Right kidney (tissue), 1 donor: ENCODE data around the gene TMEM231.
A peak's percentile ranks its signal among the peaks of the same experiment; 100 is the strongest.
"Not testable (repeated sequence)": the region's sequence is repeated elsewhere in the genome, so short reads cannot be mapped to it uniquely, and the experiment has no call there.

Experiments used
- DNase-seq: peaks from one replicate; pipeline ENCODE4 v3.0.0-alpha.2; 2016

TMEM231 gene

GRCh38 chr16:75567911-75568310 is 11.9 kb upstream of the TMEM231 start:
- DNase-seq, result no peak

- no peak for DNase-seq
These were observed 10.8 kb upstream of the TMEM231 start for GRCh38 chr16:75566758-75567255.

DNA sequence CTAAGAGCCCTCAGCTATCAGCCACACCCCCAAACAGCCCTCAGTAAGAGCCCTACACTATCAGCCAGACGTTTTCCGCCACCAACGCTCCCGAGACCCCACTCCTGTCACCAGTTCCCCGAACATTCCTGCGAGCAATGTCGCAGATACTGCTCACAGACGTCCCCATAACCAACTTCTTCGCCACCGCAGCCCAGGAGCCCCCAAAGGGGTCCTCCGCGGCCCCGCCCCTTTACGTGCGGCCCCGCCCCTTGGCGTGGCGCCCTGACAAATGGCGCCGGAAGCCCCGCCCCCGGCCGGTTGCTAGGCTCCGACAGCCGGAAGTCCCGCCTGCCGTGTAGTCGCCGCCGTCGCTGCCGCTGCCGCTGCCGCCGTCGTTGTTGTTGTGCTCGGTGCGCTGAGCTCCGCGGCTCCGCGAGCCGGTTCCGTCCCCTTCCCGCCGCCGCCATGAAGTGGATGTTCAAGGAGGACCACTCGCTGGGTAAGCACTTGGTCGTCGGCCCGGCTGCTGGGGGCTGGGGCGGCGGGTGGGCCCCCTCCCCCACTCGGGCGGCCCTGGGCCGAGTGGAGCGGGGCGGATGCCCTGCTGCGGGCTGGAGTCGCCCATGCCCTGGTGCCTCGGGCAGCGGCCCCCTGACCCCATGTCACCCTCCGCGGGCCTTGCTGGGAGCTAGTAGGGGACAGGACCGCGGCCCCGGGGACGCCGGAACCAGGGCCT is 10.1 kb upstream of the TMEM231 start, which contains the start of gene GABARAPL2:
GABARAPL2 (plus strand) TSS at position 340 of the 718 bp plus-strand sequence; CDS start at position 448, 108 bp downstream.
- DNase-seq, result peak; percentile 91

GRCh38 chr16:75565640-75566039 is 9.6 kb upstream of the TMEM231 start:
- DNase-seq, result no peak

- DNase-seq, result peak; percentile 9
These were observed 3.7 kb upstream of the TMEM231 start for GRCh38 chr16:75559564-75560372.

GRCh38 chr16:75558846-75559401 is 2.9 kb upstream of the TMEM231 start:
- no peak for DNase-seq

- DNase-seq, result no peak
These were observed 439 bp upstream of the TMEM231 start for GRCh38 chr16:75556431-75556950.

DNA sequence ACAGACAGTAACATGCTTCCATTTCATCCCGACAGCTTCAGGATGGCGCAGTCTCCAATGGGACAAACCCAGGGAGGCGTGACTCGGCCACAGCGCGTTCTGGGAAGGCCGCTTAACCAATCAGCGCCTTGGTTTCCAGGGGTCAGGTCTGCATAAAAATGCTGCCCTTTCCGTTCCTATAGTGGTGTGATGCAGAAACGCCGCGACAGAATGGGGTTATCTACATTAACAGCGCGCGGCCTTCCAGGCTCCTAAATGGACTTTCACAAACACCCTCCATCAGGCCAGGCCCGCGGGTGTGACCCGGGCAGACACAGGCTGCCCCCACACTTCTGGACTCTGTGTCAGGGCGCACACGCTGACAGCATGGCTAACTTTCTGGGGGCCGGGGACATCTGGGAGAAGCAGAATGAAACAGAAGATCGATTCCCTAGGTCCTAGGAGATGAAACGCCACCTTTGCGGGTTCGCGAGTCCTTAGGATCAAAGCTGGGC is 792 bp downstream of the TMEM231 start:
- peak; percentile 74 for DNase-seq

- DNase-seq, result no peak
These were observed 3.1 kb downstream of the TMEM231 start for GRCh38 chr16:75552951-75553350.

GRCh38 chr16:75550211-75550662 is 5.8 kb downstream of the TMEM231 start:
- no peak for DNase-seq

GRCh38 chr16:75548456-75548855 is 7.6 kb downstream of the TMEM231 start:
- not testable (repeated sequence) for DNase-seq

GRCh38 chr16:75546293-75546692 is 9.8 kb downstream of the TMEM231 start:
- DNase-seq, result no peak

DNA sequence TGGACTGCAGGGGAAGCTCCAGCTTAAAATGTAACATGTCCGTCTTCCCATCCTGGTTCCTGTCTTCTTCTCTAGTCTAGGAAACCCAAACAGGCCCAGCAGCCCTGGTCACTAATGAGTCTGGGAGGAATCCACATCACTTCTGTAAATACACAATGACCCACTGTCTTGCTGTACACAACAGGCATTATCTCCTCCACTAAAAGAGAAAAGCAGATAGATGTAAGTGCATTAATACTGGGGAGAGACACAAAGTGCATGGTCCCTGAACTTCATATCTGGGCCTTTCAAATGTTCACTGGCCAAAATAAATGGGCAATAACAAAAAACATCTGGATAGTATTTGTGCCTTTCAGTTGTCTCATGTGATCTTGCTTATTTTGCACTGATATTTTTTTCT is 10.2 kb downstream of the TMEM231 start:
- not testable (repeated sequence) for DNase-seq

- DNase-seq, result not testable (repeated sequence)
These were observed 13.6 kb downstream of the TMEM231 start for GRCh38 chr16:75542462-75542861.

DNA sequence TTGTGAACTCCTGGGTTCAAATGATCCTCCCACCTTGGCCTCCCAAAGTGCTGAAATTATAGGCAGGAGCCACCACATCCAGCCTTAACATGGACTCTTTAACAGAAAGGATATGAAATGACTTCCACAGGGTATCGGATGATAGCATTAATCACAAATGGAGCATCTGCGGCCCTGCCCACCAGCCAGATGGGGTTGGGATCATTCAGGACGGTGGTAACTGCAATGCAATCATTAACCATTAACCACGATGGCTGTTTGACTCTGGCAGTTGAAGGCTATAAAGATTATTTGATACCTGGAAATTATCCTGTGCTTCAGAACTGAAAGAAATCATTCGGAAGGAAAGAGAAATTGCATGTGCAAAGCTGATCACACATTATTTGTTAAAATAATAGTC is 14.8 kb downstream of the TMEM231 start:
- no peak for DNase-seq

DNA sequence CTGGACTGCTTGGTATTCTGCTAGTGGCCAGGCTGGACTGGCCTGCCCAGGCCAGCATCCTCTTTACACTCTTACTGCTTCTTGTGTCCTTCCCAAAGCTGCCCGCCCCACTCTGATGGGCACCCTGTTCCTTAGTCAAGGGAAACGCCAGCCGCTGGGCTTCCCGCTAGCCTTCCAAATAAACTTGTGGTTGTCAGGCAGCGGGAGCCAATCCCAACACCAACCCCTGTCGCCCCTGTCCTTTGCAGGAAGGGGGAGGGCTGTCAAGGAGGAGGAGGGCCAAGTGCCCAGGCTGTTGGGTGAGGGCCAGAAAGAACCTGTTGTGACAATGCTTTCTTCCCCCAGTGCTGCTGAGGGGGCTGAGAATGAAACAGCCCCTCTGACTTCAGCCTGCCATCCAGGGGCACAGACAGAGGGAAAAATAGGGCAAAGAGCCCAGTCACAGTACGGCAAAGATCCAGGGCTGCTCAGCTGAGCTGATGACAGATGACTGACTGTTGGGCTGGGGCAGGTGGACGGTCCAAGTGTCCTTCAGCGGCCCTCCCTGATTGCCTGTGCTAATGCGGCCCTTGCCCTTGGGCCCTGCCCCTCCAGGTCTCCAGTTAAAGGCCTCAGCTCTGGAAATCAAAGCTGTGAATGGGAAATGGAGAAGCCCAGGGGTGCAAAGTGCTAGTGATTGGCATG is 17.0 kb downstream of the TMEM231 start:
- DNase-seq, result not testable (repeated sequence)

DNA sequence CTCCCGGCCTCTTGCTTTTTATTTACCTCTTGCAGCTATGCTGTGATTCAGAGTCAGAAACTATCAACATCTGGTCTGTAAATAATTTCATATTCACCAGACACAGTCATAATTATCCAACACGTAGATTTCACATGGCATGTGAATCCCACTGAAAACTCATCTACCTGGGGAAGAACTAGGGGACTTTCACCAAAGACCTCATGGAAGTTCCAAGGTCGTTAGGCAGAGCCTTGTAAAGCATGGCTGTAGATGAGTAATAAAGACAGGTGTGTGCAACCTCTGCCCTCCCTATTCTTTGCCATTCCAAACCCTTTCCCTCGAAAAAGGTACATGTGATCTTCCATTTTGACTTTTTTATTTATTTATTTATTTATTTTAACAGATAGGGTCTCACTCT is 18.3 kb downstream of the TMEM231 start:
- no peak for DNase-seq

GRCh38 chr16:75535901-75536300 is 20.2 kb downstream of the TMEM231 start, which contains the start of gene CHST5:
Gene CHST5 (minus strand): TSS chr16:75536108. CDS start chr16:75530384, 5,724 bp downstream.
- DNase-seq, result no peak

DNA sequence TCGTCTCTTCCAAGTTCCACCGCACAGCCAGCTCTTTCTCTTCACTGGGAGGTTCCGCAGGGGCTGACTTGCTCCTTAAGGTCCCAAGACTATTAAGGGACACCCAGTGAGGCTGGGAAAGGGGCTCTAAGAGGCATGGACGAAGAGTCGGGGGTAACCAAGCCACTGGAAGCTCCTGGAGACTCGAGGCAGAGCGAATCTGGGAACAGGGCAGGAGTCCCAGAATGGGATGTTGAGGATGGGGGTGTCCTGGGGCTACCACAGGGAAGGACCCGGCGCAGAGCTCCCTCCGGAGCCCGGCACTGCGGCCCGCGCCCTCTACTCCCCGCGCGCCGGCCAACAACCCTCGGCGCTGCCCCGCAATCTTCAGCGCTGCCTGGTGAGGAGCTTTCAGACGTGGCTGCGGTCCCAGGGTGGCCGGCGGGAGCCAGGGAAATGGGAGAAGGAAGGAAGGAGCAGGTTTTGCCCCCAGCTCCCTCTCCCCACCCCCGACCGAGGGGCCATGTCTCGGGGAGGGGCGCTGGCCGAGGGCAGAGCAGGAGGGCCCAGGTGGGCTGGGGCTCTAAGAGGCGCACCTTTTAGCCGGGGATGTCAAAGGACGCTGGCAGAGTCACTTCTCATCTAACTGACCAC is 20.7 kb downstream of the TMEM231 start:
- peak; percentile 23 for DNase-seq

- peak; percentile 36 for DNase-seq
These were observed 21.4 kb downstream of the TMEM231 start for GRCh38 chr16:75534560-75535205.

- DNase-seq, result no peak
These were observed 23.3 kb downstream of the TMEM231 start for GRCh38 chr16:75532791-75533190.
